A673 (cell line): ENCODE data around the gene PILRB.
"Not testable (repeated sequence)": the region's sequence is repeated elsewhere in the genome, so short reads cannot be mapped to it uniquely, and the experiment has no call there.

Experiments used
- CTCF ChIP-seq: fragments of 300-800, 200-600 bp; sonication (generic); conservative IDR thresholded peaks from 2 replicates; pipeline ENCODE4 v1.5.1; 2017; ENCODE audit warnings: low read depth, mild to moderate bottlenecking, antibody characterized with exemption, low read length, moderate library complexity, mixed read lengths
- EZH2 ChIP-seq: fragments of 200-600 bp; sonication (generic); IDR thresholded peaks from 2 replicates; pipeline ENCODE4 v1.6.1; 2017; ENCODE audit warnings: borderline replicate concordance, low read depth, mild to moderate bottlenecking, mixed read lengths, antibody characterized with exemption, low read length; ENCODE audit not compliant: poor library complexity, severe bottlenecking

DNA sequence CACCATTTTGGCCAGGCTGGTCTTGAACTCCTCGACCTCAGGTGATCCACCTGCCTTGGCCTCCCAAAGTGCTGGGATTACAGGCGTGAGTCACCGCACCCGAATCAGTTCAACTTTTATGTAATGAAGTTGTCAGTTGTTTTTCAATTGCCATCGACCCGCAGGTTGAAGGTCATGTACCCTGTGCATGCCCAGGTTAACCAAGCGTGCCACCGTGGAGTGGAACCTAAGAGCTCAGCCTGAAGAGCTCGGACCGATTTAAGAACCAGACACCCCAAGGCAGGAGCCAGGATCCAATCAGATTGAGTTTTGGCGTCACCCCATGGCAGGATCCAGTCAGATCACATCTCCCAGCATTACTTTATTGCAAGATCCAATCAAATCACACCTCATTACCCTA is 31.0 kb upstream of the PILRB start:
- TF ChIP-seq CTCF, EZH2: not testable (repeated sequence)
